ENCODE results near the gene CACNA1I.

- no peak for TF ChIP-seq POLR2AphosphoS5 (IDR thresholded peaks at IDR 0.05)
- TF ChIP-seq CTCF (IDR thresholded peaks at IDR 0.05): no peak
These were observed 22.7 kb downstream of the CACNA1I start for GRCh38 chr22:39593066-39593930.

All from sigmoid colon (tissue), 4 donors.